ENCODE measurements around the gene OR8B2. TPM values are rescaled to one million over a fixed set of nuclear protein-coding genes. Genes with fewer than 3 reads are reported as not detected.
"Not testable (repeated sequence)": the region's sequence is repeated elsewhere in the genome, so short reads cannot be mapped to it uniquely, and the experiment has no call there.

OR8B2 gene
- not detected for total RNA-seq

GRCh38 chr11:124384399-124384798 is at the start of gene OR8B2:
TSS of gene OR8B2 (minus strand) at chr11:124384499. CDS start at chr11:124383343, 1,156 bp downstream.
- H3K27me3 Mint-ChIP-seq, result no peaks in the 10 kb centered on the region
- H3K27ac Mint-ChIP-seq, result no peak within 1 kb of the TSS
- DNase-seq, result no peak
- H3K36me3 Mint-ChIP-seq, result no peaks in the 10 kb centered on the region
- H3K9me3 Mint-ChIP-seq, result no peaks in the 10 kb centered on the region
- no peak within 1 kb of the TSS for H3K4me3 Mint-ChIP-seq
- H3K4me1 Mint-ChIP-seq, result no peaks in the 10 kb centered on the region

- no peak for DNase-seq
- no peaks in the 10 kb centered on the region for H3K36me3 Mint-ChIP-seq
- no peak overlapping the region for H3K4me3 Mint-ChIP-seq
- peaks cover 9% of the 10 kb centered on the region for H3K27me3 Mint-ChIP-seq
- no peak overlapping the region for H3K27ac Mint-ChIP-seq
- peaks cover 7% of the 10 kb centered on the region for H3K9me3 Mint-ChIP-seq
- H3K4me1 Mint-ChIP-seq, result no peaks in the 10 kb centered on the region
Measured at GRCh38 chr11:124429599-124429998, 45.3 kb upstream of the OR8B2 start.

- no peak within 1 kb of the TSS for H3K27ac Mint-ChIP-seq
- H3K36me3 Mint-ChIP-seq, result no peaks in the 10 kb centered on the region
- DNase-seq, result no peak
- H3K4me1 Mint-ChIP-seq, result no peaks in the 10 kb centered on the region
- peaks cover 6% of the 10 kb centered on the region for H3K27me3 Mint-ChIP-seq
- H3K4me3 Mint-ChIP-seq, result no peak within 1 kb of the TSS
- peaks cover 5% of the 10 kb centered on the region for H3K9me3 Mint-ChIP-seq
Measured at GRCh38 chr11:124424384-124424921, 40.2 kb upstream of the OR8B2 start, which contains the start of gene OR8B4. TSS of gene OR8B4 (minus strand) at chr11:124424871. CDS start at chr11:124424871, 0 bp downstream.

- DNase-seq, result no peak
- Mint-ChIP-seq H3K4me1 (no peaks in the 10 kb centered on the region), H3K27me3 (peaks cover 13% of the 10 kb centered on the region), H3K4me3 (no peak overlapping the region), H3K27ac (no peak overlapping the region), H3K9me3 (no peaks in the 10 kb centered on the region), H3K36me3 (no peaks in the 10 kb centered on the region)
Measured at GRCh38 chr11:124421043-124421442, 36.7 kb upstream of the OR8B2 start.

- Mint-ChIP-seq H3K4me1 (no peaks in the 10 kb centered on the region), H3K27me3 (peaks cover 18% of the 10 kb centered on the region), H3K27ac (no peak overlapping the region), H3K4me3 (no peak overlapping the region), H3K36me3 (no peaks in the 10 kb centered on the region), H3K9me3 (no peaks in the 10 kb centered on the region)
- DNase-seq, result no peak
Measured at GRCh38 chr11:124415356-124415923, 31.1 kb upstream of the OR8B2 start.

GRCh38 chr11:124409906-124410305 is 25.6 kb upstream of the OR8B2 start:
- H3K36me3 Mint-ChIP-seq, result no peaks in the 10 kb centered on the region
- no peak for DNase-seq
- H3K4me3 Mint-ChIP-seq, result no peak overlapping the region
- H3K4me1 Mint-ChIP-seq, result no peaks in the 10 kb centered on the region
- no peaks in the 10 kb centered on the region for H3K9me3 Mint-ChIP-seq
- H3K27me3 Mint-ChIP-seq, result peaks cover 19% of the 10 kb centered on the region
- no peak overlapping the region for H3K27ac Mint-ChIP-seq

- no peak for DNase-seq
- no peaks in the 10 kb centered on the region for H3K9me3 Mint-ChIP-seq
- H3K4me3 Mint-ChIP-seq, result no peak overlapping the region
- H3K27me3 Mint-ChIP-seq, result peaks cover 11% of the 10 kb centered on the region
- no peaks in the 10 kb centered on the region for H3K4me1 Mint-ChIP-seq
- no peaks in the 10 kb centered on the region for H3K36me3 Mint-ChIP-seq
- H3K27ac Mint-ChIP-seq, result no peak overlapping the region
Measured at GRCh38 chr11:124405581-124405980, 21.3 kb upstream of the OR8B2 start.

GRCh38 chr11:124403186-124403585 is 18.9 kb upstream of the OR8B2 start:
- not testable (repeated sequence) for H3K4me3 Mint-ChIP-seq, H3K27me3 Mint-ChIP-seq, H3K4me1 Mint-ChIP-seq, H3K36me3 Mint-ChIP-seq, H3K27ac Mint-ChIP-seq, H3K9me3 Mint-ChIP-seq, DNase-seq

- Mint-ChIP-seq H3K4me3 (no peak overlapping the region), H3K27ac (no peak overlapping the region), H3K36me3 (no peaks in the 10 kb centered on the region), H3K4me1 (no peaks in the 10 kb centered on the region), H3K27me3 (no peaks in the 10 kb centered on the region), H3K9me3 (no peaks in the 10 kb centered on the region)
- peak; percentile 33 for DNase-seq
Measured at GRCh38 chr11:124402326-124402922, 18.1 kb upstream of the OR8B2 start.

- H3K9me3 Mint-ChIP-seq, result no peaks in the 10 kb centered on the region
- no peaks in the 10 kb centered on the region for H3K36me3 Mint-ChIP-seq
- no peaks in the 10 kb centered on the region for H3K4me1 Mint-ChIP-seq
- H3K27me3 Mint-ChIP-seq, result no peaks in the 10 kb centered on the region
- DNase-seq, result no peak
- H3K27ac Mint-ChIP-seq, result no peak within 1 kb of the TSS
- H3K4me3 Mint-ChIP-seq, result no peak within 1 kb of the TSS
Measured at GRCh38 chr11:124398924-124399323, 14.6 kb upstream of the OR8B2 start, which contains the start of gene OR8B3. TSS of gene OR8B3 (minus strand) at chr11:124399024. CDS start at chr11:124397351, 1,673 bp downstream.

GRCh38 chr11:124396847-124397246 is 12.5 kb upstream of the OR8B2 start:
- H3K4me1 Mint-ChIP-seq, H3K9me3 Mint-ChIP-seq, DNase-seq, H3K27ac Mint-ChIP-seq, H3K36me3 Mint-ChIP-seq, H3K4me3 Mint-ChIP-seq, H3K27me3 Mint-ChIP-seq: not testable (repeated sequence)

GRCh38 chr11:124394408-124394807 is 10.1 kb upstream of the OR8B2 start:
- DNase-seq, result no peak
- H3K9me3 Mint-ChIP-seq, result no peaks in the 10 kb centered on the region
- H3K4me1 Mint-ChIP-seq, result no peaks in the 10 kb centered on the region
- no peak overlapping the region for H3K4me3 Mint-ChIP-seq
- H3K27me3 Mint-ChIP-seq, result peaks cover 10% of the 10 kb centered on the region
- no peaks in the 10 kb centered on the region for H3K36me3 Mint-ChIP-seq
- no peak overlapping the region for H3K27ac Mint-ChIP-seq

GRCh38 chr11:124382857-124383256 is 1.4 kb downstream of the OR8B2 start:
- H3K27me3 Mint-ChIP-seq, H3K9me3 Mint-ChIP-seq, DNase-seq, H3K4me1 Mint-ChIP-seq, H3K27ac Mint-ChIP-seq, H3K4me3 Mint-ChIP-seq, H3K36me3 Mint-ChIP-seq: not testable (repeated sequence)

GRCh38 chr11:124380585-124380984 is 3.7 kb downstream of the OR8B2 start:
- H3K27ac Mint-ChIP-seq, result no peak overlapping the region
- DNase-seq, result no peak
- no peaks in the 10 kb centered on the region for H3K9me3 Mint-ChIP-seq
- H3K4me1 Mint-ChIP-seq, result no peaks in the 10 kb centered on the region
- H3K4me3 Mint-ChIP-seq, result no peak overlapping the region
- no peaks in the 10 kb centered on the region for H3K27me3 Mint-ChIP-seq
- no peaks in the 10 kb centered on the region for H3K36me3 Mint-ChIP-seq

- no peak overlapping the region for H3K27ac Mint-ChIP-seq
- H3K36me3 Mint-ChIP-seq, result no peaks in the 10 kb centered on the region
- no peak overlapping the region for H3K4me3 Mint-ChIP-seq
- no peaks in the 10 kb centered on the region for H3K27me3 Mint-ChIP-seq
- DNase-seq, result no peak
- H3K4me1 Mint-ChIP-seq, result no peaks in the 10 kb centered on the region
- no peaks in the 10 kb centered on the region for H3K9me3 Mint-ChIP-seq
Measured at GRCh38 chr11:124376280-124376679, 8.0 kb downstream of the OR8B2 start.

GRCh38 chr11:124359566-124359965 is 24.7 kb downstream of the OR8B2 start:
- Mint-ChIP-seq H3K4me3 (no peak overlapping the region), H3K27ac (no peak overlapping the region), H3K4me1 (no peaks in the 10 kb centered on the region), H3K9me3 (no peaks in the 10 kb centered on the region), H3K36me3 (no peaks in the 10 kb centered on the region), H3K27me3 (peaks cover 3% of the 10 kb centered on the region)
- DNase-seq, result no peak

Measured in activated naive CD8-positive, alpha-beta T cell treated with anti-CD3 and anti-CD28 coated beads for 36 hours (primary cell).